ENCODE data around the gene DALRD3.

Gene DALRD3

DNA sequence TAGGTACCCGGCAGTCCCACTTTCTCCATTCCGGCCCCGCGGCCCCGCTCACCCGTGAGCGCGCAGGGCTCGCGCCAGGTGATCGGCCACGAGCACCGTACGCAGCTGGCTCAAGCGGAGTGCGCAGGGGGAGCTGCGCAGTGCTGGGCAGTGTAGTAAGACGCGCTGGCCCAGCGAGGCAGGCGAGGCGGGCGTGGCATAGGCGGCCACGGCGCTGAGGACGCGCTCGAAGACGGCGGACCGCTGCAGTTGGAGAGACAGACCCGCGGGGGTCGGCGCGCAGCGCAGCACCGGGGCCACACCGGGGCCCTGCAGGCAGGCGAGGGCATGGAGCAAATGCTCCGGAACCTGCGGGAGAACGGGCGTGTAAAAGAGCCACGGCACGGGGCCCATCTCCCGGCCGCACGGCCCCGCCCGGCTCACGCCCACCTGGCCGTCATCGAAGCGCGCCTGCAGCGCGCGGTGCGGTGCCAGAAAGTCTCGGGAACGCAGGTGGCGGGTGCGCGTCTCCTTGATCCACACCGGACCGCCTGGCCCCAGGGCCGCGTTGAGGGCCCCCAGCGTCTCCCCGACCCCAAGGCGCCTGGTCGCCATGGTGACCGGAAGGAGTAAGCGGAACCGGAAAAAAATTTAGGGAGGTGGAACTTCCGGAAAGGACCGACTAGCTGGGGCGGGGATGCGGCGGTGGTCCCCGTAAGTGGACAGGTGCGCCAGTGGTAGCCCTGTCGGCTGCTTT, at the start of gene DALRD3:
Gene DALRD3, minus strand, starts transcription at position 610 of the 736 bp plus-strand sequence. Its CDS starts 16 bp downstream, at position 594.
- no peak for DNase-seq (ENCODE audit: low read depth in 2 of 2, low spot score in 1 of 2)

- no peak for DNase-seq (ENCODE audit: low read depth in 2 of 2, low spot score in 1 of 2)
Measured at GRCh38 chr3:49058011-49058410, 39.6 kb upstream of the DALRD3 start.

DNA sequence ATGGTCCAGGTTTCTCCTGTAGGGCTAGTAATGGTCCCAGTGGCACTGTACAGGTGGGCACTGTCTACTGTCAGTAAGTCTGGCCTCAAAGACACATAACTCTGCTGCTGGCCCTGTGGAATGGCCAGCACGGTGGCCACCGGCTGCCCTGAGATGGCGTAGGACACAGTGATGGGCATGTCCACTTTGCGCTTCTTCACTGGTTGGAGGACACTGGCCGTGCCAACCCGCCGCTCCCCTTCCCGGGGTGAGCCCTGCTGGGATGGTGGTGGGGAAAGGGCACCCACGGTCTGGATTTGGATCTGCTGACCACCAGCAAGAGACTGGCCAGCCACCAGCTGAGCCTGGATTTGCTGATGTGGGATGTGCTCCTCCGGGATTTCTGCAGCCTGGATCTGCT, 38.9 kb upstream of the DALRD3 start:
- DNase-seq (ENCODE audit: low read depth in 2 of 2, low spot score in 1 of 2): no peak

DNA sequence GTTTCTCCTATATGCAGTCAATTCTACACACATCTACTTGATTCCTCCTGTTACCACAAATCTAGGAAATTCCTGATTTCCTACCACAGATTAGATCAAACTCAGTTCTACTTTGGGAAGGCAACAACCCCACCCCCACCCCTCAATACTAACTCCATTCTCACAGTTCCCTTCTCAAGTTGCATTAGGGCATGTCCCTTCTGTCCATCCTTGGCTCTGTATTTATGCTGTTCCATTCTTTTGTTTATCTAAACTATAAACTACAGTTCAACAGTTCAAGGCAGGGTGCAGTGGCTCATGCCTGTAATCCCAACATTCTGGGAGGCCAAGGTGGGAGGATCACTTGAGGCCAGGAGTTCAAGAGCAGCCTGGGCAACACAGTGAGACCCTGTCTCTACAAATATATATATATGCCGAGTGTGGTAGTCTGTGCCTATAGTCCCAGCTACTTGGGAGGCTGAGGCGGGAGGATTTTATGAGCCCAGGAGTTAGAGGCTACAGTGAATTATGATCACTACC, 36.0 kb upstream of the DALRD3 start:
- no peak for DNase-seq (ENCODE audit: low read depth in 2 of 2, low spot score in 1 of 2)

GRCh38 chr3:49053543-49053942, 35.2 kb upstream of the DALRD3 start:
- no peak for DNase-seq (ENCODE audit: low read depth in 2 of 2, low spot score in 1 of 2)

DNA sequence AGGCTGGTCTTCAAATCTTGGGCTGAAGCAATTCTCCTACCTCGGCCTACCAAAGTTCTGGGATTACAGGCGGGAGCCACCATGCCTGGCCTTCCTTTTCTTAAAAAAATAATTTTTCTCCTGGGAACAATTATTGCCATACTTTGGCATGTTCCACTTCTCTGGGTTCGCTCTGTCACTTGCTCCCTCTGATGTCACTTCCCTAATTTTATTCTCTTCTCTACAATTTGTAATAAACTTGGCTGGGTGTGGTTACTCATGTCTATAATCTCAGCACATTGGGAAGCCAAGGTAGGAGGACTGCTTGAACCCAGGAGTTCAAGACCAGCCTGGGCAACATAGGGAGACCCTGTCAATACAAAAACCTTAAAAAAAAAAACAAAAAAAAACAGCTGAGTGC, 16.9 kb upstream of the DALRD3 start:
- DNase-seq (ENCODE audit: low read depth in 2 of 2, low spot score in 1 of 2): no peak

- DNase-seq (ENCODE audit: low read depth in 2 of 2, low spot score in 1 of 2): no peak
Measured at GRCh38 chr3:49034650-49035049, 16.3 kb upstream of the DALRD3 start.

GRCh38 chr3:49032646-49033304, 14.4 kb upstream of the DALRD3 start:
- DNase-seq (ENCODE audit: low read depth in 2 of 2, low spot score in 1 of 2): no peak

DNA sequence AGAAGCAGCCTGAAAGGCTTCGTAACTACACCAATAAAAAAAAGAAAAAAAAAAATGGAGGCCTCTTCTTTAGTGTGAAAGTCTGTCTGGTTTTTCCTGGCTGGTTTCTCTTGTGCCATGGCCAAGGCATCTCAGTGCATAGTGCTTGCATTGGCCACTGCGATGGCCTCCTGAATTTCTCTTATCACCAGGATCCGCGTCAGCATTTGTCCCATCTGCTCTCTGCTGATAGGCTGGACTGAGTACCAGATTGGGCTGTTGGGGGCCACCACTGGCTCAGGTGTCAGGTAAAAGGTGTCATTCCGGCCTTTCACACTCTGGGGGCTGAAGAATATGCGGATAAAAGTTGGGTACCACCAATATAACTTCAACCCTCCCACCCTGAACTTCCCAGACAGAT, 11.9 kb upstream of the DALRD3 start:
- no peak for DNase-seq (ENCODE audit: low read depth in 2 of 2, low spot score in 1 of 2)

GRCh38 chr3:49029563-49029884, 11.1 kb upstream of the DALRD3 start:
- no peak for DNase-seq (ENCODE audit: low read depth in 2 of 2, low spot score in 1 of 2)

DNA sequence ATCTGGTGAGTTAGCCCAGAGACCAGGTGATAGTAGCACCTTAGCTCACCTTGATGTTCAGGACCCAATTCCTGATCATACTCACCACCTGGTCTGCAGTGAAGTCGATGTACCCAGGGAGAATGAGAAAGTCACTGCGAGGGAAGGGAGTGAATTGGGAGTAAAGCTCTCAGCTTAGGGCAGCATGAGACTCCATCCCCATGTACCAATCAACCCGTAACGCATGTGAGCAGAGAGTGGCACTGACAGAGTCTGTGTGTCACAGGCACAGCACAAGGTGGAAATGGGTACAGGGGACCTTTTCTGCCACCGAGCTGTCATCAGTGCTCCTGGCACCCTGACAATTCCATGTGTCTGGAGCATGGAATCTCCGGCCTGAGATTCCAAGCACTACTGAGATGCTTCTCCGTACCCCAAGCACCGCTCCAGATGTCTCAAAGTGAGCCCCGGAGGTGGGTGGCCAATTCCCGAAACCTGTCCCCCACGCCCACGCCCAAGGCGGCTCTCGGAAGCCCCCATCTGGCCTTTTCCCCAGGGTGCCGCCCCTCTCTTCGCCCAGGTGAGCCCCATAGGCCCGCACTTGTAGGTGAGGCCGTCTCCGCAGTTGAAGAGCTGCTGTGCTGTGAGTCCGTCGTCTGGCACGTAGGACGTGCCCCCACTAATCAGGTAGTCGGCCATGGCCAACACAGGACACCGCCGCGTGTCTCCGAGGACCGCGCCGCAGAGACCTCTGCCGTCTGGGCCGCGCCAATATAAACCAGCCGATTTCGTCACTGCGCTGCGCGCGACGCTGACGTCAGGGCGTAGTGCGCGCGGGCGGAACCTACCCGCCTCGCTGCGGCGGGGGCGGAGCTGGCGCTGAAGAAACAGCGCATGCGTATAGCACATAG, 10.5 kb upstream of the DALRD3 start, which contains the start of gene IMPDH2:
Gene IMPDH2, minus strand, starts transcription at position 726 of the 890 bp plus-strand sequence. Its CDS starts 48 bp downstream, at position 678.
- peak; percentile 74 to 87 for DNase-seq (ENCODE audit: low read depth in 2 of 2, low spot score in 1 of 2)

DNA sequence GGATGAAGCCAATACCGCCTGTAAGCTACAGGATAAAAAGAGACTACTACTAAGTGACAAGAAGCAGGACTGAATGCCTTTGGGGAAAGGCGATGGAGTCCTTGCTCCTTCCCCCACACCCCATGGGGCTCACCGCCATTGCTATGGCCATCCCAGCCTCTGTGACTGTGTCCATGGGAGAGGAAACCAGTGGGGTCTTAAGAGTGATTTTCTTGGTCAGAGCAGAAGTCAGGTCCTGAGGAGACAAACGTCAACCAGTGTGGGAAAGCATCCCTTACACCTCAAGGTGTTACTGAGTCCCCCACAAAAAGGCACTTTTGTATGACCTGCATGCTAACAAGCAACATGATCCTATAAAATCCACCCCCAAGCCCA, 9.9 kb upstream of the DALRD3 start:
- no peak for DNase-seq (ENCODE audit: low read depth in 2 of 2, low spot score in 1 of 2)

GRCh38 chr3:49027634-49028033, 9.3 kb upstream of the DALRD3 start:
- DNase-seq (ENCODE audit: low read depth in 2 of 2, low spot score in 1 of 2): no peak

DNA sequence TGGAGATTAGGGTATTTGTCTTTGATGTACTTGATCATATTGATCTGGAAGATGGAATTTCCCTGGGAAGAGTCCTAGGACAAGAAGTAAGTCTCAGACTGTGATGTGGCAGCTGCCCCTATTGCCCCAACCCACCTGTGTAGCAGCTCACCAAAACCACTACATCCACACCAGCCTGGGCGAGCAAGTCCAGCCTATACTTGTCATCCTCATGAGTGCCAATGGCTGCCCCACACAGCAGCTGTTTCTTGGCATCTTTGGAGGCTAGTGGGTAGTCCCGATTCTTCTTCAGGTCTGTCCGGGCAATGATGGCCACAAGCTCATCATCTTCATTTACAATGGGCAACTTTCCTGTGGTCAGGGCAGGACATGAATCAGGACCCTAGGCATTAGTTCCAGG, 8.2 kb upstream of the DALRD3 start:
- no peak for DNase-seq (ENCODE audit: low read depth in 2 of 2, low spot score in 1 of 2)

DNA sequence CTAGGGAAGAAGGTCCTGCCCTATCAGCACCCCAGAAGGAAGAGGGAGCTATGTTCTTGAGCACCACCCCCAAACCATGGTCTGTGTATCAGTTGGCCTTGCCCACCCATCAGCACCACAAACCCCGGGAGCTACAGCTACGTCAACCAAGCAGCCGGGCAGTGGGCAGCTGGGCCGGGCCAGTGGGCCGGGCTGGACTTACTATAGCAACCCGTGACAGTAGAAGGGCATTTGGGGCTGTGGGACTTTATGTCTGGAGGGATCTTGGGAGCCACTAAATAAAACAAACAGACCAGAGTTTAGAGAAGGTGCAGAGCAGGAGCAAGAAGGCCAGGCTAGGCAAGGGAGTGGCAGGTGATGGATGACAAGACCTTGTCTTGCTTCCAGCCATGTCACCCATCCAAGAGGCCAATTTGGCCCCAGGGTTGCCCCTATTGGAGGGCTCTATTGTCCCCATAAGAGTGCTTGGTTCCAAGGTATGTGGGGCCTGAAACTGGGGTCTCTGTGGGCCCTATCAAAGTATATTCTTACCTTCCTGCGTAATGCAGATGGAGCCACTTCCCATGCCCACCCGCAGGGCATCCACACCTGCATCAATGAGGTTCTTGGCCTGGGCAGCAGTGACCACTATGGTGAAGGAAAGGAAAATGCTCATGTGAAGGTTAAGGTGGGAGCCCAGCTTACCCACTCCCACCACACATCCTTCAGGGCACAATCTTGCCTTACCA, 7.6 kb upstream of the DALRD3 start:
- DNase-seq (ENCODE audit: low read depth in 2 of 2, low spot score in 1 of 2): no peak

- no peak for DNase-seq (ENCODE audit: low read depth in 2 of 2, low spot score in 1 of 2)
Measured at GRCh38 chr3:49025005-49025792, 6.8 kb upstream of the DALRD3 start.

DNA sequence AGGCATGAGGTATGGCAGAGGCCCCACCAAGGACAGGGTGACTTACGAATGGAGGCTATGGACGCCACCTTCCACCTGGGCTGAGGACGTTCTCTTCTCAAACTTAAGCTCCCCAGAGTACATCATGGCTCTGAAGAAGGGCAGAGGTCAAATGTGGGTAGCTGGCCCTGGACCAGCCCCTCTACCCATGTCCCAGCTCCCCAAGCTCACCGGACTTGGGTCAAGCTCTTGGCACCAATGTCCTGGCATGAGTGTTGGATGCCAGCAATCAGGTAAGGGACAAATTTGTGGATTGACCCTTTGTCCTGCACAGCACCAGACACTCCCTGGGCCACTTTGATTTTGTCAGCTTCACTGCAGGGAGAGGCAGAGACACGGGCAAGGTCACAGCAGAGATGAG, 6.1 kb upstream of the DALRD3 start:
- DNase-seq (ENCODE audit: low read depth in 2 of 2, low spot score in 1 of 2): no peak

- DNase-seq (ENCODE audit: low read depth in 2 of 2, low spot score in 1 of 2): no peak
Measured at GRCh38 chr3:49023775-49024174, 5.4 kb upstream of the DALRD3 start.

GRCh38 chr3:49022688-49023171, 4.3 kb upstream of the DALRD3 start:
- DNase-seq (ENCODE audit: low read depth in 2 of 2, low spot score in 1 of 2): no peak
